Epidermal melanocyte (primary cell): ENCODE data around the gene ERFE.

ENCODE experiments used
- DNase-seq: peaks from one replicate; pipeline ENCODE4 v3.0.0; 2011; ENCODE audit warnings: low spot score; ENCODE audit not compliant: insufficient read length

Gene ERFE

DNA sequence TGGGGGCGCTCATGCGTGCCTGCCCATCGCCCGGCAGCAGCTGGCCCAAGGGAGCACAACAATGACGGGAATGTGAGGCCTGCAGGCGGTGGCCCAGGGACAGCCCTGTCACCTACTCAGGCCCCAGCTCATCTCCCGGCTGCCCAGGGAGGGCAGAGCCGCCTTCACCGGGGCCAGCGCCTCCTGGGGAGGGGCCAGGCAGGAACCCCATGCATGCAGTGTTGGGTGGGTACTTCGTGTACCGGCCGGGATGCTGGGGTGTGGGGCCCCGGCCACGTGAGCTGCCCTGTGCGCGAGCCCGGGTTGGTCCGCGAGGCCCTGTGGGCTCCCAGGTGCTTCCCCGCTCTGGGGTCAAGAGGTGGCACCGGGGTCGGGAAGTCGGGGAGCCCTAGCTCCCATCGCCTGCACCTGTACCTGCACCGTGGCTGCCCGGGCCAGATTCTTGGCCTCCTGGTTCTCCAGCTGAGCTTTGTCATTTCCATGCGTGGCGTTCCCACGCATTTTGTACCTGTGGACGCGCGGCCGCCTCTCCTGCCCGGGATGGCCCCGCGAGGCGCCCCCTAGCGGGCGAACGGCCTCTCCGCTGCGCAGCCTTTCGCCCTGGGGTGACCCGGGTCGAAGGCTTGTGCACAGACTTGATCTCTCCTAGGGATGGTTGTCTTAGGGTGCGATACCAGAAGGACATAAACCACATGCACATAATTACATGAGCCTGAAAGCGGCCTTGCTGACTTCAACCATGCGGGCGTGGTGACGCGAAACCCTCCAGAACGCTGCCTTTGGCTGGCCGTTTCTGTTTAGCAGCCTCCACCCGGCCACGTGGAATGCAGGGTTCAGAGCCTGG lies 19.4 kb upstream of the ERFE start:
- no peak for DNase-seq

DNA sequence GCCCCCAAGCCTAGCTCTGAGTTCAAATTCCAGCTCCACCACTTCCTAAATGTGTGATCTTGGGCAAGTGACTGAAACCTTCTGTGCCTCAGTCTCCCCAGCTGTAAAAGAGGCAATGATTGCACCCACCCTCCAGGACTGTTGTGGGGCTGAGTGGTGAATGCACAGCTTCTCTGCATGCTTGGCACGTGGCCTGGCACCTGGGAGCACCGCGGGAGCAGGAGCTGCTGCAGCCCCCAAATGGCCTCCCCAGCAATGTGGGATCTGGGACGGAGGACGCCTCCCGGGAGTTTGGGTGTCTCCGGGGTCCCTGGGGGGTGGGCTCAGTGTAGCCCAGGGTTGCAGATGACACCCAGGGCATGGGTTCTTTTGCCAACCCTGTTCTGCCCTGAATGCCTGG lies 18.7 kb upstream of the ERFE start:
- DNase-seq = no peak

DNA sequence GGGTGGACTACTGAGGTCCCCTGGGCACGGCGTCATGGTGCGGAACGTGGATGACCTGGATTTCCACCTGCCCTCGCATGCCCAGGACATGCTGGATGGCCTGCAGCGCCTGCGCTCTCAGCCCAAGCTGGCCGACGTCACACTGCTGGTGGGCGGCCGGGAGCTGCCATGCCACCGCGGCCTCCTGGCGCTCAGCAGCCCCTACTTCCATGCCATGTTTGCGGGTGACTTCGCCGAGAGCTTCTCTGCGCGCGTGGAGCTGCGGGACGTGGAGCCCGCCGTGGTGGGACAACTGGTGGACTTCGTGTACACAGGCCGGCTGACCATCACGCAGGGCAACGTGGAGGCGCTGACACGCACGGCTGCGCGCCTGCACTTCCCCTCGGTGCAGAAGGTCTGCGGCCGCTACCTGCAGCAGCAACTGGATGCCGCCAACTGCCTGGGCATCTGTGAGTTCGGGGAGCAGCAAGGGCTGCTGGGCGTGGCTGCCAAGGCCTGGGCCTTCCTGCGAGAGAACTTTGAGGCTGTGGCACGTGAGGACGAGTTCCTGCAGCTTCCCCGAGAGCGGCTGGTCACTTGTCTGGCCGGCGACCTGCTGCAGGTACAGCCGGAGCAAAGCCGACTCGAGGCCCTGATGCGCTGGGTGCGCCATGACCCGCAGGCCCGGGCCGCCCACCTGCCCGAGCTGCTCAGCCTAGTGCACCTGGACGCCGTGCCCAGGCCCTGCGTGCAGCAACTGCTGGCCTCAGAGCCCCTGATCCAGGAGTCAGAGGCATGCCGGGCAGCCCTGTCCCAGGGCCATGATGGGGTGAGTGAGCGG lies 17.8 kb upstream of the ERFE start:
- no peak for DNase-seq

DNA sequence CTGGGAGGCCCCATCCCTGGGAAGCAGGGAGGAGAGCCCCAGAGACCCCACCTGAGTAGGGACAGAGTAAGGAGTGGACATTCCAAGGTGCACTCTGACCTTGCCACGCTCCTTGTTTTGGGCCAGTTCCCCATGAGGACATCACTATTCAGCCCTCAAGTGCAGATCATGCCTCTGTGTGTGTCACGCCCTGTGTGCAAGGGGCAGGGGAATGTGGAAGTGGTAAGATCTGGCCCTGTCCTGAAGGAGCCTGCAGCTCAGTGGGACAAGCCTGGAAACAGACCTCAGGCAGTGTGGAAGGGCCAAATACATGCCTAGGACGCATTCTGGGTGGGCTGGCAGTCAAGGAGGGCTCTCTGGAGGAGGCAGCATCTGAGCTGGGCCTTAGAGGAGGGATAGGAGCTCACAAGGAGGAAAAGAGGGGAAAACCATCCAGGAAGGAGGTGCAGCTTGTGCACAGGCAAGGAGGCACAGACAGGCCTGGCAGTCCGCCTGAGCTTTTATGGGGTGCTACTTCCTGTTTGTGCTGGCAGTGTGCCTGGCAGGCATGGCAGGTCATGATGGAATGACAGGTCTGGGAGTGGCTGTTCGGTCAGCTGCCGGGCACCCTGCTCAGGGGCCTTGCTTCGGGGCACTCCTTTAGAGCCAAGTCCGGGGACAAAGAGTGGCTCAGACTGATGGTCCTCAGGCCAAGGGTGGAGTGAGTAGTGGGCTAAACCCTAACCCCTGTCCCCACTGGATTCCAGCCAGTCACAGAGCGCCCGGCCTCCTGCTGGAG lies 17.0 kb upstream of the ERFE start:
- no peak for DNase-seq

DNA sequence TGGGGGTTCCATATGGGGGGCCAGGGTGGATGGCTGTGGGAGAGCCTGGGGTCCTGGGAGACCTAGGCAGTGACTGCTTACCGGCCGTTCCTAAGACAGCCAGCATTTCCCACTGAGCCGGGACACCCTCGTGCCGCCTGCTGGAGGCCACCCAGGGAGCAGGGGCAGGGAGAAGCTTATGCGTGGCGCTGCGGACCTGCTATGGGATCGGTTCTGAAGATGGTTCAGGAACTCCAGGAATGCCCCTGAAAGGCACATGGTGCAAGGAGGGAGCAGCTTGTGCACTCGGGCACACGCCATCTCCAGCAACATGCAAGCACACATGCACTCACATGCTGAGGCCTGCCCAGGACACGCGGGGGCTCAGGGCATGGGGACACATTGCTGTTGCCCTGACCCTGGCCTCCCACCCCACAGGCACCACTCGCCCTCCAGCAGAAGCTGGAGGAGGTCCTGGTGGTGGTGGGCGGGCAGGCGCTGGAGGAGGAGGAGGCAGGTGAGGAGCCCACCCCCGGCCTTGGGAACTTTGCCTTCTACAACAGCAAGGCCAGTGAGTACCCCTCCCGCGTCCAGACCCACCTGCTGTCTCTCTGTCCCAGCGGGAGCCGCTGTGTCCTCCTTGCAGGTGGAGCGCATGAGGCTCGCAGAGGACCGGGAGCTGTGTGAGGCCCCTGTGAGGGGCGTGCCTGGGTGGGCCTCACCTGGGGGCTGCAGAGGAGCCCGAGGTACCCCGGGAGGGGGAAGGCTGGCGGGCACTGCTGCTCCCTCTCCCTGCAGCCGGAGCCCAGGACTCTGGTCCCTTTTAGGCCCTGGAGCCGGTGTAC lies 16.2 kb upstream of the ERFE start:
- DNase-seq = no peak

DNA sequence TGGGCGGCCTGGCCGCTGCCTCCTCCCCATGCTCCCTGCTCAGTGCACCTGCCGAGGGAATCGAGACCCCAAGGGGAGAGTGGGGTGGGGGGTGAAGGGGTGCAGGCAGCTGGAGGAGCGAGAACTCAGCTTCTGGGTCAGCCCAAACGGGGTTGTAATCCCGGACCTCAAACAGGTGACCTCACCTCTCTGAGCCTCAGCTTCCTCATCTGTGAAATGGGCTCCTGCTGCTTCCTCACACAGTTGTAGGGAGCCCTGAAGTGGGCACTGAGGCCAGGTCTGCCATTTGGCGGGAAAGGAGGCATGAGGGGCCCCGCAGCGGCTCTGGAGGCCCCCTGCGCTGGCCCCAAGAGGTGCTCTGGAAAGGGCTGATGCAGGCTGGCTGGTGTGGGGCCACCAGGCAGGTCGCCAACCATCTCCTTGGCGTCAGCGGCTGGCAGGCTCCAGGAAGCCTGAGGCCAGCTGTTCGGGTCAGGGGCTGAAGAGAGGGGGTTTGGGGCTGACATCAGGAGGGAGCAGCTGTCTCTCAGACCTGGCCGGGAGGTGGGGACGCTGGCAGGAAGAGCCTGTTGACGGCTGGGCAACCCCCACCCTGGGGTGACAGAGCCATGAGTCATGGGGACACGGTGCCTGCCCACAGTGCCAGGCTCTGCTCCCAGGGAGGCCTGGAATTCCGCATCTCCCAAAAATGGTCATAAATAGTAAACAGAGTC lies 15.4 kb upstream of the ERFE start:
- DNase-seq = peak; percentile 43

DNA sequence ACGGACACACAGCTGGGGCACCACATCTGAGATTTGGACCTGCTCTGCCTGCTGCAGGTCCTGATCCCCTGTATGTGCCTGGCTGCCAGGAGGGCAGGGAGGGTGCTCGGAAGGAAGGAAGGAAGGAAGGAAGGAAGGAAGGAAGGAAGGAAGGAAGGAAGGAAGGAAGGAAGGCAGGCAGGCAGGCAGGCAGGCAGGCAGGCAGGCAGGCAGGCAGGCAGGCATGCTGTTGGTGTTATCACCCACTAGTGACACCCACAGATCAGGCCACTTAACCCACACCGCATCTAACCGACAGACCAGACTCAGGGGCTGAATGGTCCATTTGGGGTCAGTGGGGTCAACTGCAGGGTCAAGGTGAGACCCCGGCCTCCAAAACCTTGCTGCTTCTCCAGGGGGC lies 14.5 kb upstream of the ERFE start:
- no peak for DNase-seq

DNA sequence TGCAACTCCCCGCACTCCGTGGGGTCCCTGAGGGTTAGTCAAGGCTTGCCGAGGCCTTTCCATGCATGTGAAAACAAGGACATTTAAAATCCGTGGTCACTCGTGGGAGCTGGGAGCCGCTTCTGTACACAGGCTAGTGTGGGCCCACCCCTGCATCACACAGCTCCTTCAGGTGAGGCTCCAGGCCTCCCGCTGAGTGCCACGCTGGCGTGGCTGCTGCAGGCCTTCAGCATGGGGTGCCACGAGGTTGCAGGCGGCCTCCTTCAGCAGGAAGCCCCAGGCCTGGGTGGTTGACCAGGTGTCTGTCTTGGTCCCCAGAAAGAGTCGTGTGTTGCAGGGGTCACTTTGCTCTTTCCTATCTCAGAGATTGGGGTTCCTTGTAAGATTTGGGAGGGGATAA lies 13.7 kb upstream of the ERFE start:
- no peak for DNase-seq

DNA sequence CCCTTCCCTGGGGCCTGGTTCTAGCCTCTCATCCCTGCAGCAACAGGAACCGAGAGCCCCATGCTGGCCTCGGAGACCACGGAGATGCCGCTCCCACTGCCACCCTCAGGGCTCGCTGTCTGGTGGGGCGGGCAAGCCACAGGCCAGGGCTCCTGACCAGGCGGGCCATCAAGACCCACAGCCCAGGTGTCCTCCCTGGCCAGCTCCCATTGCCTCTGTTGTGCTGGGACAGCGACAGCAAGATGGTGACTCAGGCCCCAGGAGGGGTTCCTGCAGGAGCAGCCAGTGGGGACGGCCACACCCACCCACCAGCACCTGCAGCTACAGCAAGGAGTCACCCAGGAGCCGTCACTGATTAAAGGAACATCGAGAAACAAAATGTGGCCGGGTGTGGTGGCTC lies 12.9 kb upstream of the ERFE start:
- DNase-seq = no peak

DNA sequence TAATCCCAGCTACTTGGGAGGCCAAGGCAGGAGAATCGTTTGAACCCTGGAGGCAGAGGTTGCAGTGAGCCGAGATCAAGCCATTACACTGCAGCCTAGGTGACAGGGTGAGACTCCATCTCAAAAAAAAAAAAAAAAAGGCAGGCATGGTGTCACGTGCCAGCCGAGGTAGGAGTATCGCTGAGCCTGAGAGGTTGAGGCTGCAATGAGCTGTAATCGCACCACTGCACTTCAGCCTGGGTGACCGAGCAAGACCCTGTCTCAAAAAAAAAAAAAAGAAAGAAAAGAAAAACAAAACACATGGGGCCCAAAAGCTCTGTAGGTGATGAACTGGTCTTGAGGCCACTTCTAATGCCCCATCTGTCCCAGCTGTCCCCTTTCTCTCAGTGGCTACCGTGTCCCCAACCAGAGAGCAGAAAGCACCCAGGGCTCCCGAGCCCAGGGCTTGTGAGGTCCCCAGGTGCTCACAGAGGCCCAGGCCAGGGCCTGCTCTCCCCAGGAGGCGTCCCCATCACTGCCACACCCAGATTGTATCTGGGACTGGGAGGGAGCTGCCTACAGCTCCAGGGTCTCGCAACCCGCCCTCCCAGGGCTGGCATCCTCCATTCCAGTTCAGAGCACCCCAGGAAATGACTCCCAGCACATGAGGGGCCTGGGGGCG lies 11.8 kb upstream of the ERFE start:
- DNase-seq = no peak

DNA sequence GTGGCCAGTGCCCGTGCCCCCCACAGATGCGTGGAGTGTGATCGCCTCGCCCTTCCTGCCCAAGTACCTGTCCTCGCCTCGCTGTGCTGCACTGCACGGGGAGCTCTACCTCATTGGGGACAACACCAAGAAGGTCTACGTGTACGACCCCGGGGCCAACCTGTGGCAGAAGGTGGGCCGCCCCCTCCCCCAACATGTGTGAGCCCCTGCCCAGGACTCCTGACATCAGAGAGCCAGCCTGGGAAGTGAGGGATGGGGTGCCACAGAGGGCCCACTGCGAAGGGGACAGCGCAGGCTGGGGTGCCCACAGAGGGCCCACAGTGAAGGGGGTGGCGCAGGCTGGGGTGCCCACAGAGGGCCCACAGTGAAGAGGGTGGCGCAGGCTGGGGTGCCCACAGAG lies 9.8 kb upstream of the ERFE start:
- no peak for DNase-seq

DNA sequence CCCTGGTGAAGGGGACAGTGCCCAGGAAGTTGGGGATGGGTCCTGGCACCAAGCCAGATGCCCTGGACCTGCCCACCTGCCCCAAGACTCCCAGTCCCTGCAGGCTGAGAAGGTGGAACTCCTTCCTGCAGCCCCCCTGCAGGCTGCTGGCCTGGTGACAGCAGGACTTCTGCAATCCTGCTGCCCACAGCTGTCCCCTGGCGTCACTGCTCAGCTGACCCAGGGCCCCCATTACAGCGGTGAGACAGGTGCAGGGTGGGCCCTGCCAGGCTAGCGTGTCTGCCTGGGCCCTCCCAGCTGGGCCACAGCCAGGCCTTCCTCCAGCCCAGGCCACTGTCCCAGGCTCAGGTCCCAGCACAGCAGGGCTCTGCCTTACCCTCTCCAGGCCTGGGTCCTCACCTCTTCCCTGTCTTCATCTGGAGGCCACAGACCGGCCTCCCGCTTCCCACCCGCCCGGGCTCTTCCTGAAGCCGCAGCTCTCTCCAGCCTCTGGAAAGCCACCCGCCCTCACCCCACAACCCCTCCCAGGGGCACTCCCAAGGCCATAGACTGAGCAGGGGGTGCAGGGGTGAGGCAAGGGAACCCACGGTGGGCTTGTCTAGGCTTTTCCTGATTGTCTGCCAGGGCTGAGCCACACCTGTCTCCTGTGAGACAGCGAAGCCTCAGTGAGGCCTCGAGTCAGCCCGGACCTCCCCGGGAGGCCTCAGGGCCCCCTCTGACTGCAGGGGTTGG lies 8.8 kb upstream of the ERFE start:
- no peak for DNase-seq

DNA sequence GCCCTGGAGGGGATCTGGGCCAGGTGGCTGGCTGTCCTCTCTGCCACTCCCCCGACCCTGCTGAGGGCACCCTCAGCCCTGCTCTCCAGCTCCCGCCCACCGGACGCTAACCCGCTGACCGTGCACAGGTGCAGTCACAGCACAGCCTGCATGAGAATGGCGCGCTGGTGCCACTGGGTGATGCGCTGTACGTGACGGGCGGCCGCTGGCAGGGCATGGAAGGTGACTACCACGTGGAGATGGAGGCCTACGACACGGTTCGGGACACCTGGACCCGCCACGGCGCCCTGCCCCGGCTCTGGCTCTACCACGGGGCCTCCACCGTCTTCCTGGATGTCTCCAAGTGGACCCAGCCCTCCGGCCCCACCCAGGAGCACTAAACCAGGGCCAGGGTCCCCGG lies 8.1 kb upstream of the ERFE start:
- no peak for DNase-seq

DNA sequence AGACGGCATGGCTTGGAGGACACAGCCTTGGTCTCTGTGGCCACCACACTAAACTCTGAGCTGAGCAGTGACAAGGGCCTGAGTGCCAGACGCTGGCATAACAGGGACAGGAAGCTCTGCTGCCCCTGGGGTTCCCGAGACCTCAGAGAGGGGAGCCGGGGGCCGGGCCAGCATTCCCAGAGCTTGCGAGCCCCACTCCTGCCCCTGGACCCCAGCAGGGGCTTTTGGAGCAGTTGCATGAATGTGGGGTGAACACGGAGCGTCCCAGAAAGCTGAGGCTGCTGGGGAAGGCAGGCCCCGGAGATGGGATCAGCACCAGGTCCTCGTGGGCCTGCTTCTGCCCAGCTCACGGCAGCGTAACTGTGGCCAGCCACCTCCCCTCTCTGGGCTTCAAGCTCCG lies 7.6 kb upstream of the ERFE start:
- no peak for DNase-seq

DNA sequence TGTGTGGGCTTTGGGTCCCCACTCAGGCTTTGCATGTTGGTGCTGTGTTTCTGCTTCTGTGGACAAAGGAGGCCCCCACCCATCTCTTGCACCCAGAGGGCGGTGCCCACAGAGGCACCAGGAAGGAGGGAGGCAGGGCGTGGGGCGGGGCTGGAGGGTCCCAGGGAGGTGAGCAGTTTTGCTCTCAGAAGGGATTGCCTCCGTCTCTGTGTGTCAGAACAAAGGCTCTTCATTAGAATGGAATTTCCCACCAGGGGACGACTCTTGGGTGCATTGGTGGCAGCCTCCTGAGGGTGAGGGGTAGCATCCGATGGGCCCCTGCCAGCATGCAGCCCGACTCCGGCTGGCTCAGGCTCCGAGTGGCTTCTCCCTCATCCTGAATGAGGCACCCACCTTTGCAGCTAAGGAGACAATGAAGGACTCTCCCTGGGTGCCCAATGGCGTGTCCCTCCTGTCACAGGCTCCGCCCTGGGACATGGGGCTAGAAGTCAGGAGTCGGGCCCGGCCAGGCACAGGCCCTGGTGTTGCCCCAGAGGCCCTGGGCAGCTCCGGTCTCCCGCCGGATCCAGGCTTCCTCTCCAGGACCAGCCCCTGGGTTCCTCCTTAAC lies 7.0 kb upstream of the ERFE start:
- DNase-seq = no peak

DNA sequence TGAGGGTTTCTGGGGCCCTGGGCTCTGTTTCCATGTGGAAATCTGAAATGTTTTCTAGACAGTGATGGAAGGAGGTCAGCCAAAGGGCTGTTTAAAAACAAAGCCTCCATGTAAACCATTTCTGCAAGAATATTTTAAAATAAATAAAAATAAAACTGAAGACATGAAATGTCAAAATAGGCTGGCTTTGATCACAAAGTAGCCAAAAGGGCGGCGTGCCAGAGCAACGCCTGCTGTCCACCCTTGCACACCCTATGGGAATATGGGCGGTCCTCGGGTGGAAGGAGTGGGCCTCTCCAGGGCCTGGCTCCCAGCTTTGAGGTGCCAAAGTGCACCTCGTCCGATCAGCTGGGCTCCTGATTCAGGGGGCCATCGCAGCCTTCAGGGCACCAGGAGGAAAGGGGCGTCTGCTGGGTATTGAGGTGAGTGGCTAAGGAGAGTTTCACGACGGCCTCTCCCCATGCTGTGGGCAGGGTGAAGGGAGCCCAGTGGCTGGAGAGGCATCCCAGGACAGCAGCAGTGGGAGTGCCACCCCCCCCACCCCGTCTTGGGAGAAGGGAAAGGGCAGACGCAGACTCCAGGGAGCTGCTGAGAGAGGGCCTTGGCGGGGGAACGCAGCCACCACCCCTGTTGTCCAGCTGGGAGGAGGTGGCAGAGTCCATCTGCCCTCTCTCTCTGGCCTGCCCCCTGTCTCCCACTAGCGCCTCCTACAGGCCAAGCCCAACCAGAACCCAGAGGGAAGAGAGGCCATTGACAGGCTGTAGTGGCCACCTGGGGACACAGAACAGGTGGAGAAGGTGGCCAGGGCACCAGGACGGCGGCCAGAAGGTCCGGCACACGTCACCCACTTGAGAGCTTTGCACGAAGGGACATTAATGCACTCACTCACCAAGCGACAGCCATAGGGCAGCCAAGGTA lies 5.7 kb upstream of the ERFE start:
- DNase-seq = no peak

DNA sequence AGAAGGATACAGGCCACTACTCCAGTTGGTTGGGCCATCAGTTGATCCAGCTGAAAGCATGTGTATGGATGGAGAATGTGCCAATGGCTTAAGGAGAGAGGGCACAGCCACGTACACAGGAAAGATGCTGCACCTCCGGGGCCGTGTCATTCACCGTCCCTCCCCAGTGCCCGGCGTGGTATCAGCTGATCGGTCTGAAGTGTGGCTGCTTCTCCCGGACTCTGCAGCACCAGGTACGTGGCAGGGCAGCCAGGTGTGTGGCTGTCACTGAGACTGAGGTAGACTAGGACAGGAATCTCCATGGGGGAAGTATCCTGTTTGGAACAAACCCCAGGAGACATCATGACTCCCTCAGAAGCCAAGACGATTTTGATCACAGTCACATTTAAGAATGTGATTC lies 4.2 kb upstream of the ERFE start:
- DNase-seq = no peak
